Motor neuron (in vitro differentiated cells): ENCODE data around the gene ORAI1. TPM values are rescaled to one million over a fixed set of nuclear protein-coding genes. Genes with fewer than 3 reads are reported as not detected.
A peak's percentile ranks its signal among the peaks of the same experiment; 100 is the strongest.
"Not testable (repeated sequence)": the region's sequence is repeated elsewhere in the genome, so short reads cannot be mapped to it uniquely, and the experiment has no call there.

Experiments used
- ATAC-seq, 8 experiments: fragments of 200-7000 bp; cut with Tn5 transposase; replicated peaks in 6 of 8; 2 replicates each; pipeline ENCODE4 v1.8.0; 2021; ENCODE audit warnings: mild to moderate bottlenecking in 8 of 8, moderate library complexity in 8 of 8
- H3K27ac ChIP-seq, 2 donors: fragments of 250-450 bp; sonication (Bioruptor Pico); 2 replicates each; pipeline ENCODE4 v1.9.0; 2021; ENCODE audit warnings: antibody characterized with exemption in 2 of 2, mild to moderate bottlenecking in 2 of 2, moderate library complexity in 1 of 2
- H3K4me1 ChIP-seq, 2 donors: fragments of 250-450 bp; sonication (Bioruptor Pico); replicated peaks in 1 of 2; 2 replicates each; pipeline ENCODE4 v1.6.1; 2021; ENCODE audit warnings: antibody characterized with exemption in 2 of 2, mild to moderate bottlenecking in 2 of 2, moderate library complexity in 1 of 2
- H3K4me3 ChIP-seq, 5 donors: fragments of 250-450 bp; sonication (Bioruptor Pico); 2 replicates each; pipeline ENCODE4 v1.9.0; 2021; ENCODE audit warnings: antibody characterized with exemption in 5 of 5, mild to moderate bottlenecking in 5 of 5, moderate library complexity in 4 of 5
- WGBS, 10 experiments: fragments of 450-650 bp; shearing (Covaris generic); methylation state at CpG; one replicate each; pipeline ENCODE4 v1.0.0; 2022; 5-methylcytosine and 5-hydroxymethylcytosine counted together
- in situ Hi-C, 9 experiments: fragments of 400-800 bp; cut with MboI; loops; one replicate each; pipeline ENCODE4 v1.15.0; 2021; ENCODE audit warnings: low sequenced_read_pairs in 9 of 9, low pct_unique_long_range_greater_than_20kb in 2 of 9; ENCODE audit not compliant: unreplicated experiment in 9 of 9
- total RNA-seq, 8 experiments: library from RNA; unstranded; fragments of 300-600 nt; gene quantifications; 2 replicates each; pipeline versions ENCODE4 v1.2.3 to v1.2.4, GENCODE V29; 2022

ORAI1 gene
- total RNA-seq, 8 experiments from 2014 or later, result 2.3 to 17.7 (median 4.6) TPM

DNA sequence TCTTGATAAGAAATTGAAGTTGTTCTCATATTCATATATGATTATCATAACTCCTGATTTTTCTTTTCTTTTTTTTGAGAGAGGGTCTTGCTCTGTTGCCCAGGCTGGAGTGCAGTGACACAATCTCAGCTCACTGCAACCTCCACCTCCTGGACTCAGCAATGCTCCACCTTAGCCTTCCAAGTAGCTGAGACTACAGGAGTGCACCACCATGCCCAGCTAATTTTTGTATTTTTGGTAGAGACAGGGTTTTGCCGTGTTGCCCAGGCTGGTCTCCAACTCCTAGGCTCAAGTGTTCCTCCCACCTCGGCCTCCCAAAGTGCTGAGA lies 43.0 kb upstream of the ORAI1 start:
- H3K27ac ChIP-seq, ATAC-seq, in situ Hi-C loops, H3K4me3 ChIP-seq: not testable (repeated sequence)
- peaks cover 19% of the 10 kb centered on the region in 2 donors for H3K4me1 ChIP-seq
- 83 to 100% (median 88%) methylated on average over 1 to 2 of the region's 2 CpGs; no CpG with 5 or more reads in 5 of the 10 experiments for WGBS, 10 experiments

GRCh38 chr12:121584885-121585284 lies 41.4 kb upstream of the ORAI1 start:
- H3K27ac ChIP-seq, H3K4me3 ChIP-seq, in situ Hi-C loops, ATAC-seq: not testable (repeated sequence)
- 90 to 100% (median 100%) methylated on average over 1 to 6 of the region's 6 CpGs; no CpG with 5 or more reads in 5 of the 10 experiments for WGBS, 10 experiments
- peaks cover 18 to 19% of the 10 kb centered on the region in 2 donors for H3K4me1 ChIP-seq

DNA sequence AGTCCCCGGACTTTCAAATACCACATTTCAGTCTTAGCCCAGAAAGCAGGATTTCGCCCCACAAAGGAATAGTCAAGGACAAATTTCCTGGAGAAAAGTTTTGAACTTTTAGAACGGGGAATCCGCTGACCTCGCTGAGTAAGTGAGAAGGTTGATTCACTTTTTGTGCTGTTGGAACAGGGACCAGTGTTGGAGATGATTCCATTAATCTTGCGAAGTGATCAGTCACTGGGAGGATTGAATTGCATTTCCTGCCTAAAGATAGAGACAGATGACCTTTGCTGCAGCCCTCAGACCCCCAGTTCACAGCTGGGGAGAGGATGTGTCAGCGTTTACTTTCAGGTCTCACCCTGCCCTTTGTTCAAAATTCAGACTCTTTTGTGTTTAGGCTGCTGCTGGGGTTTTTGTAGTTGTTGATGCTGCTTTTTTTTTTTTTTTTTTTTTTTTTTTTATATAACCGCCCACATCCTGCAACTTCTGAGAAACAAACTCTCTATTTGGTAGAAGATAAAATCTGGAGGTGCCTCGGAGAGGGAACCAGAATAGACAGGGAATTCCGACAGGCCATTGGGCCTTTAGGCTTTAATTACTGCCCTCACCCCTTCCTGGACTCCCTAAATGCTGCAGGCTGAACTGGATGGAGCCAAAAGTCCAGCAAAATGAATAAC lies 35.7 kb upstream of the ORAI1 start:
- peak overlapping the region; percentile 5 to 60 for H3K27ac ChIP-seq
- H3K4me1 ChIP-seq, result peaks cover 0 to 2% of the 10 kb centered on the region in 2 donors
- H3K4me3 ChIP-seq, result peak overlapping the region in 4 of 5 donors; percentile 10 to 25 (median 16)
- ATAC-seq, result peak; percentile 28 to 68 (median 54)
- in situ Hi-C loops, result no loop called here
- WGBS, 10 experiments, result 0 to 41% (median 11%) methylated on average over 1 to 10 of the region's 10 CpGs

DNA sequence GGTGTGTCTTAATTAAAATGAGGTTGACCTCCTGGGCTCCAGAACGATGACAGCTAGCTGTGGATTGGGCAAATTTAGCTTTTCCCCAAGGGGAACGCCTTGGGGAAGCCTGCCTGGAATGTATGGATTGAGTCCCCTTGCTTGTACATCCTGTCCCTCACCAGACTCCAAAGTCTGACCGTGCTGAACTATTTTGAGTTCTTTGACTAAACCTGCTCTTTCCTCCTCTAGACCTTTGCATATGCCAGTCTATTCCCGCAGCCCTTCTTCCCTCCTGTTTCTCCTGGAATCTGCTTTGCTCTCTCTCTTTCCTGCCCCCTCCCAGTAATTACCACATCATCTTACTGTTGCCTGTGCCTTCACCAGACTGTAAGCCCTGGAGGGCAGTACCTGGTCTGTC lies 34.0 kb upstream of the ORAI1 start:
- in situ Hi-C loops, result no loop called here
- 50 to 100% (median 75%) methylated on average over 1 to 4 of the region's 4 CpGs; no CpG with 5 or more reads in 1 of the 10 experiments for WGBS, 10 experiments
- H3K4me3 ChIP-seq, result no peak overlapping the region
- ATAC-seq, result no peak
- H3K27ac ChIP-seq, result no peak overlapping the region
- H3K4me1 ChIP-seq, result peaks cover 0 to 2% of the 10 kb centered on the region in 2 donors

- 60 to 100% (median 84%) methylated on average over 1 to 7 of the region's 12 CpGs; no CpG with 5 or more reads in 4 of the 10 experiments for WGBS, 10 experiments
- peaks cover 0 to 2% of the 10 kb centered on the region in 2 donors for H3K4me1 ChIP-seq
- in situ Hi-C loops, result no loop called here
- no peak overlapping the region for H3K4me3 ChIP-seq
- no peak for ATAC-seq
- H3K27ac ChIP-seq, result no peak overlapping the region
Observed at GRCh38 chr12:121595520-121595919, 30.8 kb upstream of the ORAI1 start.

GRCh38 chr12:121596526-121596925 lies 29.8 kb upstream of the ORAI1 start:
- Histone ChIP-seq H3K27ac (no peak overlapping the region), H3K4me1 (no peaks in the 10 kb centered on the region), H3K4me3 (no peak overlapping the region)
- 75 to 100% (median 100%) methylated on average over 1 to 3 of the region's 5 CpGs; no CpG with 5 or more reads in 2 of the 10 experiments for WGBS, 10 experiments
- no peak for ATAC-seq
- in situ Hi-C loops, result no loop called here

GRCh38 chr12:121600702-121601336 lies 25.5 kb upstream of the ORAI1 start:
- no peak overlapping the region for H3K27ac ChIP-seq
- in situ Hi-C loops, result no loop called here
- no peak overlapping the region for H3K4me3 ChIP-seq
- 50 to 90% (median 85%) methylated on average over 1 to 5 of the region's 6 CpGs; no CpG with 5 or more reads in 5 of the 10 experiments for WGBS, 10 experiments
- ATAC-seq, result no peak
- H3K4me1 ChIP-seq, result no peaks in the 10 kb centered on the region

GRCh38 chr12:121602766-121603165 lies 23.6 kb upstream of the ORAI1 start:
- WGBS, 10 experiments, result 72 to 100% (median 100%) methylated on average over 2 to 5 of the region's 6 CpGs; no CpG with 5 or more reads in 1 of the 10 experiments

GRCh38 chr12:121603581-121603980 lies 22.7 kb upstream of the ORAI1 start:
- 47 to 100% (median 84%) methylated on average over 1 to 6 of the region's 6 CpGs; no CpG with 5 or more reads in 3 of the 10 experiments for WGBS, 10 experiments
- Histone ChIP-seq H3K4me1 (no peaks in the 10 kb centered on the region), H3K4me3 (no peak overlapping the region), H3K27ac (no peak overlapping the region)
- in situ Hi-C loops, result no loop called here
- no peak for ATAC-seq

More at GRCh38 chr12:121602766-121603165, 23.6 kb upstream of the ORAI1 start:
- ATAC-seq, result no peak
- in situ Hi-C loops, result no loop called here
- H3K27ac ChIP-seq, result no peak overlapping the region
- no peaks in the 10 kb centered on the region for H3K4me1 ChIP-seq
- H3K4me3 ChIP-seq, result no peak overlapping the region

GRCh38 chr12:121608301-121608700 lies 18.0 kb upstream of the ORAI1 start:
- whole genome bisulfite sequencing, 10 experiments, result 83 to 100% (median 95%) methylated on average over 1 to 5 of the region's 6 CpGs; no CpG with 5 or more reads in 5 of the 10 experiments
- Histone ChIP-seq H3K4me3 (no peak overlapping the region), H3K4me1 (no peaks in the 10 kb centered on the region), H3K27ac (no peak overlapping the region)
- in situ Hi-C loops, result no loop called here
- ATAC-seq, result no peak

- H3K4me3 ChIP-seq, result no peak overlapping the region
- peak in 3 of 8 experiments; percentile 59 to 62 (median 61) for ATAC-seq
- no peak overlapping the region for H3K27ac ChIP-seq
- in situ Hi-C loops, result no loop called here
- 15 to 70% (median 53%) methylated on average over 3 to 9 of the region's 11 CpGs for WGBS, 10 experiments
- H3K4me1 ChIP-seq, result no peaks in the 10 kb centered on the region
Observed at GRCh38 chr12:121610239-121611149, 15.8 kb upstream of the ORAI1 start.

- Histone ChIP-seq H3K4me1 (no peaks in the 10 kb centered on the region), H3K27ac (no peak overlapping the region), H3K4me3 (no peak overlapping the region)
- ATAC-seq, result peak in 1 of 8 experiments; percentile 26
- in situ Hi-C loops, result no loop called here
- WGBS, 10 experiments, result 83 to 100% methylated on average over 1 to 2 of the region's 2 CpGs; no CpG with 5 or more reads in 8 of the 10 experiments
Observed at GRCh38 chr12:121611306-121611705, 15.0 kb upstream of the ORAI1 start.

- ATAC-seq, result no peak
- in situ Hi-C loops, result no loop called here
- no peak overlapping the region for H3K4me3 ChIP-seq
- no peaks in the 10 kb centered on the region for H3K4me1 ChIP-seq
- WGBS, 10 experiments, result 80 to 100% (median 100%) methylated on average over 1 to 2 of the region's 7 CpGs; no CpG with 5 or more reads in 3 of the 10 experiments
- H3K27ac ChIP-seq, result no peak overlapping the region
Observed at GRCh38 chr12:121613462-121613861, 12.9 kb upstream of the ORAI1 start.
